Left lung (tissue), 10 donors: Measurements from ENCODE around the gene CLTA. TPM values are rescaled to one million over a fixed set of nuclear protein-coding genes. Genes with fewer than 3 reads are reported as not detected.

ENCODE experiments used
- ATAC-seq: fragments of 200-7000 bp; cut with Tn5 transposase; one replicate; pipeline ENCODE4 v1.9.1; 2020; ENCODE audit warnings: moderate library complexity
- DNase-seq, 4 donors: peaks; one replicate each; pipeline ENCODE4 v3.0.0-alpha.2; 2013 to 2020
- H3K27ac ChIP-seq, 2 donors: fragments of 200-600 bp; sonication (generic) in 1 of 2; one replicate each; pipeline versions ENCODE4 v1.5.0 to v1.8.0; 2020 to 2021
- H3K27me3 ChIP-seq, 2 donors: fragments of 200-600 bp; sonication (generic) in 1 of 2; one replicate each; pipeline versions ENCODE4 v1.5.0 to v1.8.0; 2020 to 2021
- H3K36me3 ChIP-seq, 2 donors: fragments of 200-600 bp; sonication (generic) in 1 of 2; one replicate each; pipeline versions ENCODE4 v1.5.0 to v1.8.0; 2020 to 2021
- H3K4me1 ChIP-seq, 2 donors: fragments of 200-600 bp; one replicate each; pipeline ENCODE4 v1.8.0; 2021
- H3K4me3 ChIP-seq, 2 donors: fragments of 200-600 bp; sonication (generic) in 1 of 2; one replicate each; pipeline versions ENCODE4 v1.5.0 to v1.8.0; 2020 to 2021; ENCODE audit warnings: mild to moderate bottlenecking in 1 of 2
- H3K9me3 ChIP-seq, 2 donors: fragments of 200-600 bp; sonication (generic) in 1 of 2; one replicate each; pipeline versions ENCODE4 v1.5.0 to v1.8.0; 2020 to 2021
- CTCF ChIP-seq, 2 donors: fragments of 200-600 bp; sonication (generic) in 1 of 2; IDR thresholded peaks; one replicate each; pipeline versions ENCODE4 v1.5.0 to v1.8.0; 2021; ENCODE audit warnings: antibody characterized with exemption in 2 of 2
- intact Hi-C, 2 donors: fragments of 100-400 bp; cut with DNase I; formaldehyde crosslinking; loops; one replicate each; pipeline versions ENCODE4 v1.11.2 to v1.14.2; 2022
- polyA plus RNA-seq, 6 donors: library from polyadenylated mRNA; unstranded; fragments of 120-200 nt; gene quantifications; one replicate each; pipeline ENCODE4 v1.2.1, GENCODE V29; 2013; ENCODE audit not compliant: insufficient read length in 6 of 6
- total RNA-seq, 2 donors: library from RNA; stranded (reverse); fragmentation: NEBNext Ultra II Directional; extraction: Animal tissue kit (Norgen Biotek cat#: 25700); gene quantifications; one replicate each; pipeline ENCODE4 v1.2.1, GENCODE V29; 2021
- donor health status: DM: no; HTN: yes; CAD: no.
- donor health status: DM: no; HTN: no; CAD: no.

CLTA gene
- total and polyA plus RNA-seq, 8 donors = 199 to 237 (median 219) TPM

GRCh38 chr9:36258208-36258995 lies 67.7 kb downstream of the CLTA start, which contains the start of gene GNE:
GNE (minus strand) TSS chr9:36258448; CDS start chr9:36249355, 9,093 bp downstream.
- peak; percentile 99 for ATAC-seq
- Histone ChIP-seq H3K27me3 (no peaks in the 10 kb centered on the region), H3K9me3 (no peaks in the 10 kb centered on the region), H3K4me1 (peaks cover 4 to 16% of the 10 kb centered on the region in 2 donors), H3K36me3 (no peaks in the 10 kb centered on the region), H3K27ac (peak within 1 kb of the TSS; percentile 94 to 98), H3K4me3 (peak within 1 kb of the TSS; percentile 74 to 95)
- no peak for TF ChIP-seq CTCF (IDR thresholded peaks at IDR 0.05)
- intact Hi-C loops = no loop called here
- DNase-seq = peak; percentile 96 to 99 (median 98)

- no peaks in the 10 kb centered on the region for H3K27me3 ChIP-seq
- ATAC-seq (no peak), DNase-seq (peak in 1 of 4 donors; percentile 28)
- no peaks in the 10 kb centered on the region for H3K9me3 ChIP-seq
- peaks cover 4 to 16% of the 10 kb centered on the region in 2 donors for H3K4me1 ChIP-seq
- H3K27ac ChIP-seq = peak overlapping the region; percentile 94 to 98
- intact Hi-C loops = no loop called here
- H3K4me3 ChIP-seq = peak overlapping the region; percentile 74 to 95
- H3K36me3 ChIP-seq = no peaks in the 10 kb centered on the region
- TF ChIP-seq CTCF (IDR thresholded peaks at IDR 0.05) = no peak
Measured at GRCh38 chr9:36258996-36259533, 68.3 kb downstream of the CLTA start.

Other genes with a start within 250 kb of the CLTA start
- under 1 TPM in 1 of 2 donors, not detected in 1; 0.32 TPM for gene OR2S2, start 232.8 kb upstream of the CLTA start, total RNA-seq
- not detected for gene OR2S2, start 232.8 kb upstream of the CLTA start, polyA plus RNA-seq
- gene RECK, start 154.0 kb upstream of the CLTA start, total RNA-seq = 10 to 100 TPM; 18.5 to 20.7 TPM
- gene RECK, start 154.0 kb upstream of the CLTA start, polyA plus RNA-seq = 10 to 100 TPM; 22.0 to 23.7 (median 23.0) TPM
- 10 to 100 TPM; 47.7 to 94.5 TPM for gene GLIPR2, start 54.2 kb upstream of the CLTA start, total RNA-seq
- gene GLIPR2, start 54.2 kb upstream of the CLTA start, polyA plus RNA-seq = 10 to 100 TPM; 33.0 to 37.7 (median 34.4) TPM
- 1 to 10 TPM in 1 of 2 donors, under 1 TPM in 1; 0.67 to 1.5 TPM for gene CCIN, start 21.5 kb upstream of the CLTA start, total RNA-seq
- gene CCIN, start 21.5 kb upstream of the CLTA start, polyA plus RNA-seq = under 1 TPM in 4 of 6 donors, not detected in 2; 0.13 to 0.21 (median 0.14) TPM
- 10 to 100 TPM; 15.7 to 17.3 TPM for gene GNE, start 67.5 kb downstream of the CLTA start, total RNA-seq
- 10 to 100 TPM; 19.5 to 21.3 (median 20.2) TPM for gene GNE, start 67.5 kb downstream of the CLTA start, polyA plus RNA-seq
- gene RNF38, start 209.3 kb downstream of the CLTA start, total RNA-seq = 10 to 100 TPM; 35.5 to 39.5 TPM
- gene RNF38, start 209.3 kb downstream of the CLTA start, polyA plus RNA-seq = 10 to 100 TPM; 36.6 to 47.2 (median 41.5) TPM